ENCODE results near the gene TPD52L1. TPM values are rescaled to one million over a fixed set of nuclear protein-coding genes. Genes with fewer than 3 reads are reported as not detected.
"Not testable (repeated sequence)": the region's sequence is repeated elsewhere in the genome, so short reads cannot be mapped to it uniquely, and the experiment has no call there.

TPD52L1 gene
- total and polyA plus RNA-seq, 2 experiments from 2014 or later = 22.8 to 24.0 TPM

DNA sequence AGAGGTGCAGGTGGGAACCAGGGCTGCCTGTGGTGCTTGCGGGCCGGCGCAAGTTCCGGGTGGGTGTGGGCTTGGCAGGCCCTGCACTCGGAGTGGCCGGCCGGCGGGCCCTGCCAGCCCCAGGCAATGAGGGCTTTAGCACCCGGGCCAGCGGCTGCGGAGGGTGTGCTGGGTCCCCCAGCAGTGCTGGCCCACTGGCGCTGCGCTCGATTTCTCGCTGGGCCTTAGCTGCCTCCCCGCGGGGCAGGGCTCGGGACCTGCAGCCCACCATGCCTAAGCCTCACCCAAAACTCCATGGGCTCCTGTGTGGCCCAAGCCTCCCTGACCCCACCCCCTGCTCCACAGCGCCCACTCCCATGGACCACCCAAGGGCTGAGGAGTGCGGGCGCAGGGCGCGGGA is 27.7 kb upstream of the TPD52L1 start:
- H3K36me3 Mint-ChIP-seq (ENCODE audit: low read depth) = peaks cover 11% of the 10 kb centered on the region
- H3K27ac Mint-ChIP-seq = not testable (repeated sequence)

DNA sequence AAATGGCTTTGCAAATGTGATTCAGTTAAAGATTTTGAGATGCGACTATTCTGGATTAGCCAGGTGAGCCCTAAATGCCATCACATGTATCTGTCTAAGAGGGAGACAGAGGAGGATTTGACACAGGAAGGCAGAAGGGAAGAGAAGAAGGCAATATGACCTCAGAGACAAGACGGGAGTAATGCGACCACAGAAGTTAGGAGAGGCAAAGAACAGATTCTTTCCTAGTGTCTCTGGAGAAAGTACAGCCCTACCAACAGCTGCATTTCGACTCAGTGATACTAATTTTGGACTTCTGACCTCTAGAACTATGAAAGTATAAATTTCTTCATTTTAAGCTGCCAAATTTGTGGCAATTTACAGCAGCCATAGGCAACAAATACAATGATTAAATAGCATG is 24.2 kb upstream of the TPD52L1 start:
- H3K27me3 ChIP-seq (ENCODE audit: insufficient read depth) = no peaks in the 10 kb centered on the region
- Mint-ChIP-seq H3K27ac (no peak overlapping the region), H3K36me3 (ENCODE audit: low read depth) (peaks cover 11% of the 10 kb centered on the region), H3K4me3 (no peak overlapping the region), H3K9me3 (peaks cover 14% of the 10 kb centered on the region), H3K27me3 (ENCODE audit: insufficient read depth, low read depth, poor library complexity) (no peaks in the 10 kb centered on the region), H3K4me1 (no peaks in the 10 kb centered on the region; the same call in 2 of the 3 replicates)
- no peaks in the 10 kb centered on the region for H3K4me1 ChIP-seq (ENCODE audit: insufficient read depth)
- H4K20me1 ChIP-seq (replicated peaks; ENCODE audit: insufficient read depth) = no peaks in the 10 kb centered on the region
- no peak overlapping the region for H3K4me3 ChIP-seq
- H3K36me3 ChIP-seq (ENCODE audit: insufficient read depth) = no peaks in the 10 kb centered on the region; the same call in 1 of the 2 replicates
- H2AFZ ChIP-seq = peak overlapping the region; percentile 53; the same call in 1 of the 2 replicates
- ATAC-seq (no peak), DNase-seq (ENCODE audit: low spot score) (no peak)
- TF ChIP-seq, protein P1, sequence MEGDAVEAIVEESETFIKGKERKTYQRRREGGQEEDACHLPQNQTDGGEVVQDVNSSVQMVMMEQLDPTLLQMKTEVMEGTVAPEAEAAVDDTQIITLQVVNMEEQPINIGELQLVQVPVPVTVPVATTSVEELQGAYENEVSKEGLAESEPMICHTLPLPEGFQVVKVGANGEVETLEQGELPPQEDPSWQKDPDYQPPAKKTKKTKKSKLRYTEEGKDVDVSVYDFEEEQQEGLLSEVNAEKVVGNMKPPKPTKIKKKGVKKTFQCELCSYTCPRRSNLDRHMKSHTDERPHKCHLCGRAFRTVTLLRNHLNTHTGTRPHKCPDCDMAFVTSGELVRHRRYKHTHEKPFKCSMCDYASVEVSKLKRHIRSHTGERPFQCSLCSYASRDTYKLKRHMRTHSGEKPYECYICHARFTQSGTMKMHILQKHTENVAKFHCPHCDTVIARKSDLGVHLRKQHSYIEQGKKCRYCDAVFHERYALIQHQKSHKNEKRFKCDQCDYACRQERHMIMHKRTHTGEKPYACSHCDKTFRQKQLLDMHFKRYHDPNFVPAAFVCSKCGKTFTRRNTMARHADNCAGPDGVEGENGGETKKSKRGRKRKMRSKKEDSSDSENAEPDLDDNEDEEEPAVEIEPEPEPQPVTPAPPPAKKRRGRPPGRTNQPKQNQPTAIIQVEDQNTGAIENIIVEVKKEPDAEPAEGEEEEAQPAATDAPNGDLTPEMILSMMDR (conservative IDR thresholded peaks at IDR 0.05; ENCODE audit: low read depth in 2 of 2) = no peak
- TF ChIP-seq STAT1 (IDR thresholded peaks at IDR 0.05; ENCODE audit: unreplicated experiment) (no peak), NANOG (IDR thresholded peaks at IDR 0.05; ENCODE audit: borderline replicate concordance) (no peak), CREB1 (CRISPR knock-in tag; IDR thresholded peaks at IDR 0.05; ENCODE audit: low read depth) (no peak), EZH2phosphoT487 (IDR thresholded peaks at IDR 0.05; ENCODE audit: unreplicated experiment) (no peak), JUNB (IDR thresholded peaks at IDR 0.05; ENCODE audit: unreplicated experiment) (no peak), EZH2 (IDR thresholded peaks at IDR 0.05; ENCODE audit: low read depth, unreplicated experiment) (no peak), ZNF114 (CRISPR knock-in tag; IDR thresholded peaks at IDR 0.05) (no peak)
- TF ChIP-seq, protein P2, sequence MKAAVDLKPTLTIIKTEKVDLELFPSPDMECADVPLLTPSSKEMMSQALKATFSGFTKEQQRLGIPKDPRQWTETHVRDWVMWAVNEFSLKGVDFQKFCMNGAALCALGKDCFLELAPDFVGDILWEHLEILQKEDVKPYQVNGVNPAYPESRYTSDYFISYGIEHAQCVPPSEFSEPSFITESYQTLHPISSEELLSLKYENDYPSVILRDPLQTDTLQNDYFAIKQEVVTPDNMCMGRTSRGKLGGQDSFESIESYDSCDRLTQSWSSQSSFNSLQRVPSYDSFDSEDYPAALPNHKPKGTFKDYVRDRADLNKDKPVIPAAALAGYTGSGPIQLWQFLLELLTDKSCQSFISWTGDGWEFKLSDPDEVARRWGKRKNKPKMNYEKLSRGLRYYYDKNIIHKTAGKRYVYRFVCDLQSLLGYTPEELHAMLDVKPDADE (IDR thresholded peaks at IDR 0.05) = no peak
- TF ChIP-seq, protein P3, sequence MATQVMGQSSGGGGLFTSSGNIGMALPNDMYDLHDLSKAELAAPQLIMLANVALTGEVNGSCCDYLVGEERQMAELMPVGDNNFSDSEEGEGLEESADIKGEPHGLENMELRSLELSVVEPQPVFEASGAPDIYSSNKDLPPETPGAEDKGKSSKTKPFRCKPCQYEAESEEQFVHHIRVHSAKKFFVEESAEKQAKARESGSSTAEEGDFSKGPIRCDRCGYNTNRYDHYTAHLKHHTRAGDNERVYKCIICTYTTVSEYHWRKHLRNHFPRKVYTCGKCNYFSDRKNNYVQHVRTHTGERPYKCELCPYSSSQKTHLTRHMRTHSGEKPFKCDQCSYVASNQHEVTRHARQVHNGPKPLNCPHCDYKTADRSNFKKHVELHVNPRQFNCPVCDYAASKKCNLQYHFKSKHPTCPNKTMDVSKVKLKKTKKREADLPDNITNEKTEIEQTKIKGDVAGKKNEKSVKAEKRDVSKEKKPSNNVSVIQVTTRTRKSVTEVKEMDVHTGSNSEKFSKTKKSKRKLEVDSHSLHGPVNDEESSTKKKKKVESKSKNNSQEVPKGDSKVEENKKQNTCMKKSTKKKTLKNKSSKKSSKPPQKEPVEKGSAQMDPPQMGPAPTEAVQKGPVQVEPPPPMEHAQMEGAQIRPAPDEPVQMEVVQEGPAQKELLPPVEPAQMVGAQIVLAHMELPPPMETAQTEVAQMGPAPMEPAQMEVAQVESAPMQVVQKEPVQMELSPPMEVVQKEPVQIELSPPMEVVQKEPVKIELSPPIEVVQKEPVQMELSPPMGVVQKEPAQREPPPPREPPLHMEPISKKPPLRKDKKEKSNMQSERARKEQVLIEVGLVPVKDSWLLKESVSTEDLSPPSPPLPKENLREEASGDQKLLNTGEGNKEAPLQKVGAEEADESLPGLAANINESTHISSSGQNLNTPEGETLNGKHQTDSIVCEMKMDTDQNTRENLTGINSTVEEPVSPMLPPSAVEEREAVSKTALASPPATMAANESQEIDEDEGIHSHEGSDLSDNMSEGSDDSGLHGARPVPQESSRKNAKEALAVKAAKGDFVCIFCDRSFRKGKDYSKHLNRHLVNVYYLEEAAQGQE (IDR thresholded peaks at IDR 0.05; ENCODE audit: unreplicated experiment) = no peak
- H3K9me2 ChIP-seq (ENCODE audit: insufficient read depth) = no peaks in the 10 kb centered on the region
- no peak overlapping the region for H3K27ac ChIP-seq (ENCODE audit: low read depth)
- H3K4me2 ChIP-seq = no peak overlapping the region
- no peaks in the 10 kb centered on the region for H3K79me2 ChIP-seq (replicated peaks; ENCODE audit: insufficient read depth)
- no peaks in the 10 kb centered on the region for H3F3A ChIP-seq (replicated peaks; ENCODE audit: low read depth)

More for the DNA sequence above, 27.7 kb upstream of the TPD52L1 start:
- H3K27me3 ChIP-seq (ENCODE audit: insufficient read depth); H4K20me1 ChIP-seq (replicated peaks; ENCODE audit: insufficient read depth); ATAC-seq; H2AFZ ChIP-seq; H3K4me3 ChIP-seq; H3K4me2 ChIP-seq; DNase-seq (ENCODE audit: low spot score); H3K36me3 ChIP-seq (ENCODE audit: insufficient read depth); H3K27ac ChIP-seq (ENCODE audit: low read depth); H3K9me2 ChIP-seq (ENCODE audit: insufficient read depth); H3K4me3 Mint-ChIP-seq; H3K4me1 ChIP-seq (ENCODE audit: insufficient read depth); H3K4me1 Mint-ChIP-seq; H3F3A ChIP-seq (replicated peaks; ENCODE audit: low read depth); H3K79me2 ChIP-seq (replicated peaks; ENCODE audit: insufficient read depth); H3K27me3 Mint-ChIP-seq (ENCODE audit: insufficient read depth, low read depth, poor library complexity): not testable (repeated sequence)
- peaks cover 14% of the 10 kb centered on the region for H3K9me3 Mint-ChIP-seq

Measured in GM23338 (cell line).